Lower leg skin (tissue), 4 donors: ENCODE measurements around the gene RPS26. TPM values are rescaled to one million over a fixed set of nuclear protein-coding genes. Genes with fewer than 3 reads are reported as not detected.
A peak's percentile ranks its signal among the peaks of the same experiment; 100 is the strongest.
"Not testable (repeated sequence)": the region's sequence is repeated elsewhere in the genome, so short reads cannot be mapped to it uniquely, and the experiment has no call there.

ENCODE experiments used
- DNase-seq, 2 donors: peaks; one replicate each; pipeline ENCODE4 v3.0.0-alpha.2; 2019; ENCODE audit warnings: low spot score in 2 of 2
- H3K4me3 ChIP-seq: fragments of 200-600 bp; sonication (generic); 2 replicates; pipeline ENCODE4 v1.5.1; 2017; ENCODE audit warnings: mild to moderate bottlenecking, low read depth; ENCODE audit not compliant: poor library complexity, severe bottlenecking
- POLR2A ChIP-seq, 2 donors: fragments of 450-650 bp; IDR thresholded peaks; one replicate each; pipeline ENCODE4 v1.6.1; 2016 to 2017; ENCODE audit warnings: antibody characterized with exemption in 2 of 2, mild to moderate bottlenecking in 1 of 2, moderate library complexity in 1 of 2
- WGBS, 2 donors: methylation state at CpG; one replicate each; pipeline ENCODE4 v1.1.5; 2018; 5-methylcytosine and 5-hydroxymethylcytosine counted together
- intact Hi-C: fragments of 100-400 bp; cut with DNase I; formaldehyde crosslinking; loops from one replicate; pipeline ENCODE4 v1.15.0; 2023; ENCODE audit warnings: low total_unique reads
- total RNA-seq, 4 donors: library from RNA; depleted of rRNA; stranded (reverse); fragments of >200 nt; gene quantifications; one replicate each; pipeline ENCODE4 v1.1.0, GENCODE V29; 2016
- TF ChIP-seq, protein P1 (sequence below), 3 donors: fragments of 450-650 bp; IDR thresholded peaks; one replicate each; pipeline ENCODE4 v1.5.1; 2016; ENCODE audit warnings: antibody characterized with exemption in 3 of 3, mild to moderate bottlenecking in 3 of 3, moderate library complexity in 2 of 3

The RPS26 gene
- total RNA-seq, 4 donors from 2014 or later = 390 to 2,886 (median 552) TPM

DNA sequence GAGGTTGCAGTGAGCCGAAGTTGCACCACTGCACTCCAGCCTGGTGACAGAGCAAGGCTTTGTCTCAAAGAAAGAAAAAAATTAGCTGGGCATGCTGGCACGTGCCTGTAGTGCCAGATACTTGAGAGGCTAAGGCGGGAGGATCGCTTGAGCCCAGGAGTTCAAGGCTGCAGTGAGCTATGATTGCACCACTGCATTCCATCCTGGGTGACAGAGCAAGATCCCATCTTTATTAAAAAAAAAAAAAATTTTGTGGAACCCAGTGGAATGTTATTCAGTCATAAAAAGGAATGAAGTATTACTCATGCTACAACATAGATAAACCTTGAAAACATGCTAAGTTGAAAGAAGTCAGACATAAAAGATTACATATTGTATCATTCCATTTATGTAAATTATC is 29.9 kb downstream of the RPS26 start:
- DNase-seq = no peak
- intact Hi-C loops = no loop called here
- TF ChIP-seq, protein P1, sequence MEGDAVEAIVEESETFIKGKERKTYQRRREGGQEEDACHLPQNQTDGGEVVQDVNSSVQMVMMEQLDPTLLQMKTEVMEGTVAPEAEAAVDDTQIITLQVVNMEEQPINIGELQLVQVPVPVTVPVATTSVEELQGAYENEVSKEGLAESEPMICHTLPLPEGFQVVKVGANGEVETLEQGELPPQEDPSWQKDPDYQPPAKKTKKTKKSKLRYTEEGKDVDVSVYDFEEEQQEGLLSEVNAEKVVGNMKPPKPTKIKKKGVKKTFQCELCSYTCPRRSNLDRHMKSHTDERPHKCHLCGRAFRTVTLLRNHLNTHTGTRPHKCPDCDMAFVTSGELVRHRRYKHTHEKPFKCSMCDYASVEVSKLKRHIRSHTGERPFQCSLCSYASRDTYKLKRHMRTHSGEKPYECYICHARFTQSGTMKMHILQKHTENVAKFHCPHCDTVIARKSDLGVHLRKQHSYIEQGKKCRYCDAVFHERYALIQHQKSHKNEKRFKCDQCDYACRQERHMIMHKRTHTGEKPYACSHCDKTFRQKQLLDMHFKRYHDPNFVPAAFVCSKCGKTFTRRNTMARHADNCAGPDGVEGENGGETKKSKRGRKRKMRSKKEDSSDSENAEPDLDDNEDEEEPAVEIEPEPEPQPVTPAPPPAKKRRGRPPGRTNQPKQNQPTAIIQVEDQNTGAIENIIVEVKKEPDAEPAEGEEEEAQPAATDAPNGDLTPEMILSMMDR (IDR thresholded peaks at IDR 0.05) = no peak
- no peak for TF ChIP-seq POLR2A (IDR thresholded peaks at IDR 0.05)
- 64 to 71% methylated on average over 4 of the region's 4 CpGs for WGBS, 2 donors
- H3K4me3 ChIP-seq = no peak overlapping the region

DNA sequence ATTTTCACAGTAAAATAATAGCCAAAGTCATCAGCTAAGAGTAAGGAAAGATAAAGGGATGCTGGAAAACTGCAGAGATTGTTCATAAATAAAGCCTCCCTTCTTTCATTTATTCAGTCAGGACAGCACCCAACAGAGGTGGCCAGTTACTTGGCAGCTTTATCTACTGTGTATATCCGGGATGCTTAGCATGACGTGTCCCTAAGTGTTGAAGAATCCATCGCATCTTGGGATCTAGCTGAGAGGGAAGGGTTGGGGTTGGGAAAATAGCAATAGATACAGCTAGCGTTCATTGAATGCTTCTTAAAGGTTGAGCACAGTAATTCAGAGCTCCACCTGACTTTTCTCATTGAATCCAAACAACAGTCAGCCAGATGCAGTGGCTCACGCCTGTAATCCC is 32.7 kb downstream of the RPS26 start:
- intact Hi-C loops = no loop called here
- TF ChIP-seq, protein P1 (IDR thresholded peaks at IDR 0.05) = no peak
- TF ChIP-seq POLR2A (IDR thresholded peaks at IDR 0.05) = no peak
- no peak overlapping the region for H3K4me3 ChIP-seq
- 86 to 88% methylated on average over 5 of the region's 5 CpGs for WGBS, 2 donors
- DNase-seq = no peak

DNA sequence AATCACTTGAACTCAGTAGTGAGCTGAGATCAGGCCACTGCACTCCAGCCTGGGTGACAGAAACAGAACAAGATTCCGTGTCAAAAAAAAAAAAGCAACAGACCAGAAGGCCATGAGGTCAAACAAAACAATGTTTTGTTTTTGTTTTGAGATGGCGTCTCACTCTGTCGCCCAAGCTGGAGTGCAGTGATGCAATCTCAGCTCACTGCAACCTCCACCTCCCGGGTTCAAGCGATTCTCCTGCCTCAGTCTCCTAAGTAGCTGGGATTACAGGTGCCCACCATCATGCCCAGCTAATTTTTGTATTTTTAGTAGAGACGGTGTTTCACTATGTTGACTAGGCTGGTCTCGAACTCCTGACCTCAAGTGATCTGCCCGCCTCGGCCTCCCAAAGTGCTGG is 36.2 kb downstream of the RPS26 start:
- H3K4me3 ChIP-seq, DNase-seq, intact Hi-C loops: not testable (repeated sequence)
- WGBS, 2 donors = 83 to 86% methylated on average over 9 of the region's 9 CpGs

DNA sequence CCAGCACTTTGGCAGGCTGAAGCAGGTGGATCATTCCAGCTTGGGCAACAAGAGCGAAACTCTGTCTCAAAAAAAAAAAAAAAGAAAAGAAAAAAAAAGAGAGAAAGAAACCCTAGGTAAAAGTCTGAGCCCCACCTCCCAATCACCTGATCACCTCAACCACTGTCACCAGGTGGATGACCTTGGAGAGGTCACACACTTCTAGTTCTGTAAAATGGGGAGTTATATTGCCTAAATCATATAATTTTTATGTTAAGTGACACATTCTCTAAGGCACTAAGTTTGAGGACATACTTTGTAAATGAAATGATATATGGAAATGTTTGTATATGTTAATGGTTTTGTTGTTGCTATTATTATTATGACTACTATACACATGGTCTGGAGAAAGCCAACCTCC is 36.7 kb downstream of the RPS26 start:
- TF ChIP-seq, protein P1 (IDR thresholded peaks at IDR 0.05) = no peak
- no peak for TF ChIP-seq POLR2A (IDR thresholded peaks at IDR 0.05)
- no peak for DNase-seq
- no peak overlapping the region for H3K4me3 ChIP-seq
- intact Hi-C loops = no loop called here
- WGBS, 2 donors = 52 to 82% methylated on average over 1 of the region's 1 CpG

DNA sequence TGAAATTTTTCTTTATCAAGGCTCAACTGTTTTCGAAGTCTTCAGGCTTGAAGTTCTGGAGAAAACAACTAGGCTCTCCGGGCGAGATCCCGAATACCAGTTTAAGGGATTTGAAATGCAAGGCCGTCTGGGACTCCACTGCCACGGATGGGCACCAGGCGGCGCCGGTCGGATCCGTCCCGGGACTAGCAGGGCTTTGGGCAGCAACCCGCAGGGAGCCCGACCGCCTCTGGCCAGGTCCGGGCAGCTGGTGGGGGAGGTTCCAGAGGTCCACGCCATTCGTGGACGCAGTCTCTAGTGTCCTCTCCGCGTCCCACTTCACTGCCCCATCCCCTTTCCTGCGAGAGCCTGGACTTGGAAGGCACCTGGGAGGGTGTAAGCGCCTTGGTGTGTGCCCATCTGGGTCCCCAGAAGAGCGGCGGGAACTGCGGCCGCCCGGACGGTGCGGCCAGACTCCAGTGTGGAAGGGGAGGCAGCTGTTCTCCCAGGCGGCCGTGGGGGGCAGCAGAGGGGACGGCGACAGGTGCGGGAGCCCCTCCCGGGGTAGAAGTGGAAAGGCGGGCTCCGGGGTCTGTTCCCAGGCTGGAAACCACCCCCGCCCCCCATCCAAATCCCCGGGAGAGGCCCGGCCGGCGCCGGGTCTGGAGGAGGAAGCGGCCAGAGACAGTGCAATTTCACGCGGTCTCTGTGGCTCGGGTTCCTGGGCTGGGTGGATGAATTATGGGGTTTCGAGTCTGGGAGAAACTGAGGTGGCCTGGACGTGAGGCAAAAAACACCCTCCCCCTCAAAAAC is 37.4 kb downstream of the RPS26 start:
- peak overlapping the region; percentile 50 for H3K4me3 ChIP-seq
- DNase-seq = peak; percentile 84 to 97
- WGBS, 2 donors = 1 to 2% methylated on average over 46 to 48 of the region's 50 CpGs
- TF ChIP-seq POLR2A (IDR thresholded peaks at IDR 0.05) = no peak
- TF ChIP-seq, protein P1 (IDR thresholded peaks at IDR 0.05) = peak in 1 of 3 donors; percentile 76
- intact Hi-C loops = no loop called here

DNA sequence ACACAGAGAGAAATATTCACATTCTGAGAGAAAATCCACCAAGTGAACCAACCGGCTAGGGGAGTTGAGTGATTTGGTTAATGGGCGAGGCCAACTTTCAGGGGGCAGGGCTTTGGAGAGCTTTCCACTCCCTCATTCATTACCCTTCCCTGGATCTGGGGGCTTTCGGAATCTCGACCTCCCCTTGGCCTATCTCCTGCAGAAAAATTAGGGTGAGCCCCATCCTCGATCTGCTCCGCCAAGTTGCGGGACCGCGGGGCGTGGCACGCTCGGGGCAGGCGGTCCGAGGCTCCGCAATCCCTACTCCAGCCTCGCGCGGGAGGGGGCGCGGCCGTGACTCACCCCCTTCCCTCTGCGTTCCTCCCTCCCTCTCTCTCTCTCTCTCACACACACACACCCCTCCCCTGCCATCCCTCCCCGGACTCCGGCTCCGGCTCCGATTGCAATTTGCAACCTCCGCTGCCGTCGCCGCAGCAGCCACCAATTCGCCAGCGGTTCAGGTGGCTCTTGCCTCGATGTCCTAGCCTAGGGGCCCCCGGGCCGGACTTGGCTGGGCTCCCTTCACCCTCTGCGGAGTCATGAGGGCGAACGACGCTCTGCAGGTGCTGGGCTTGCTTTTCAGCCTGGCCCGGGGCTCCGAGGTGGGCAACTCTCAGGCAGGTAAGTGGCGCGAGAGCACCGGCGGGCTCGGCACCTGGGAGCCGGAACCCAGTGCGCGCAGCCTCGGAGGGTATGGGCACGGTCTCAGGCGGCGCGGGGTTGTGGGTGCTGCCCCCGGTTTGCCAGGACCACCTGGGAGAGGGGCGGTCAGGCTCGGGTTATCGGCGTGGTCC is 38.2 kb downstream of the RPS26 start, which contains the start of gene ERBB3:
TSS of gene ERBB3 (plus strand) at position 443 of the 833 bp plus-strand sequence. CDS start at position 579, 136 bp downstream.
- no peak for TF ChIP-seq POLR2A (IDR thresholded peaks at IDR 0.05)
- TF ChIP-seq, protein P1 (IDR thresholded peaks at IDR 0.05) = no peak
- peak within 1 kb of the TSS; percentile 50 for H3K4me3 ChIP-seq
- DNase-seq = peak; percentile 77 to 96
- intact Hi-C loops = no loop called here
- WGBS, 2 donors = 0 to 2% methylated on average over 51 to 55 of the region's 59 CpGs
